Psoas muscle (tissue), 8 donors: ENCODE data around the gene ZNF771. TPM values are rescaled to one million over a fixed set of nuclear protein-coding genes. Genes with fewer than 3 reads are reported as not detected.
A peak's percentile ranks its signal among the peaks of the same experiment; 100 is the strongest.

Experiments
- ATAC-seq, 4 donors: fragments of 200-7000 bp; cut with Tn5 transposase; one replicate each; pipeline ENCODE4 v1.9.1; 2020; ENCODE audit warnings: moderate library complexity in 3 of 4, mild to moderate bottlenecking in 2 of 4
- DNase-seq, 2 donors: peaks; one replicate each; pipeline ENCODE4 v3.0.0-alpha.2; 2020
- H3K27ac ChIP-seq: fragments of 200-600 bp; one replicate; pipeline ENCODE4 v1.8.0; 2022
- H3K27me3 ChIP-seq, 3 donors: fragments of 200-600 bp in 1 of 3; one replicate each; pipeline versions ENCODE4 v1.6.1 to v1.8.0; 2013 to 2022; ENCODE audit warnings: low read length in 2 of 3, mild to moderate bottlenecking in 2 of 3, moderate library complexity in 1 of 3; ENCODE audit not compliant: insufficient read depth in 3 of 3
- H3K36me3 ChIP-seq, 2 donors: fragments of 200-600 bp in 1 of 2; one replicate each; pipeline versions ENCODE4 v1.6.1 to v1.8.0; 2013 to 2022; ENCODE audit warnings: low read depth in 1 of 2, mild to moderate bottlenecking in 1 of 2, moderate library complexity in 1 of 2; ENCODE audit not compliant: insufficient read depth in 1 of 2
- H3K4me1 ChIP-seq: fragments of 200-600 bp; one replicate; pipeline ENCODE4 v1.8.0; 2022
- H3K4me3 ChIP-seq: fragments of 200-600 bp; one replicate; pipeline ENCODE4 v1.8.0; 2022; ENCODE audit warnings: mild to moderate bottlenecking
- H3K9me3 ChIP-seq: fragments of 200-600 bp; one replicate; pipeline ENCODE4 v1.8.0; 2022
- CTCF ChIP-seq: fragments of 200-600 bp; IDR thresholded peaks from one replicate; pipeline ENCODE4 v1.8.0; 2022; ENCODE audit warnings: antibody characterized with exemption
- WGBS, 3 donors: extraction: QIAGEN DNeasy Blood & Tissue Kit; methylation state at CpG; one replicate each; pipeline versions ENCODE4 v1.1.6 to v1.1.7; 2013; 5-methylcytosine and 5-hydroxymethylcytosine counted together
- intact Hi-C, 2 donors: fragments of 100-400 bp; cut with DNase I; formaldehyde crosslinking; loops; one replicate each; pipeline versions ENCODE4 v1.11.0 to v1.14.2; 2022
- polyA plus RNA-seq, 3 donors: library from polyadenylated mRNA; stranded (reverse); fragments of 200-250 nt; gene quantifications; one replicate each; pipeline ENCODE4 v1.2.3, GENCODE V29; 2013
- total RNA-seq, 4 donors: library from RNA; stranded (reverse); fragmentation: NEBNext Ultra II Directional in 2 of 4; extraction: Animal tissue kit (Norgen Biotek cat#: 25700) in 2 of 4; gene quantifications; one replicate each; pipeline versions ENCODE4 v1.2.1 to v1.2.4, GENCODE V29; 2021 to 2023
- donor health status: healthy with polysubstance abuse.
- donor health status: DM: no; HTN: no; CAD: no; lungs with moderate emphysema.
- donor health status: Bipolar disorder and iron deficiency.
- donor health status: healthy.
- donor health status: DM: yes; HTN: yes; CAD: no.
- donor health status: DM: no; HTN: no; CAD: no.
- donor health status: DM: no; HTN: no; CAD: no.
- donor health status: DM: yes; HTN: yes; CAD: no.

ZNF771 gene
- total and polyA plus RNA-seq, 7 donors: 4.8 to 14.6 (median 7.4) TPM

- H3K4me1 ChIP-seq: peaks cover 8% of the 10 kb centered on the region
- H3K27ac ChIP-seq: no peak overlapping the region
- no peak for TF ChIP-seq CTCF
- no peaks in the 10 kb centered on the region for H3K9me3 ChIP-seq
- no peak overlapping the region for H3K4me3 ChIP-seq
- ATAC-seq (no peak), DNase-seq (no peak)
- H3K36me3 ChIP-seq: peaks cover 0 to 11% of the 10 kb centered on the region in 2 donors
- 87 to 91% (median 89%) methylated on average over 5 of the region's 5 CpGs for whole genome bisulfite sequencing, 3 donors
- intact Hi-C loops: no loop called here
- no peaks in the 10 kb centered on the region for H3K27me3 ChIP-seq
Measured at GRCh38 chr16:30438835-30439234, 31.4 kb downstream of the ZNF771 start.

GRCh38 chr16:30439720-30440348, 32.4 kb downstream of the ZNF771 start:
- Histone ChIP-seq H3K4me1 (peaks cover 16% of the 10 kb centered on the region), H3K9me3 (no peaks in the 10 kb centered on the region), H3K27ac (no peak overlapping the region), H3K27me3 (no peaks in the 10 kb centered on the region), H3K4me3 (no peak overlapping the region), H3K36me3 (peaks cover 0 to 17% of the 10 kb centered on the region in 2 donors)
- intact Hi-C loops: loop anchor here in 1 of 2 donors (10.0 kb wide), 1 partner anchor 195 kb away; no protein-coding TSS in a partner anchor
- no peak for ATAC-seq
- no peak for TF ChIP-seq CTCF
- no peak for DNase-seq
- WGBS, 3 donors: 86 to 91% (median 88%) methylated on average over 6 of the region's 6 CpGs

DNA sequence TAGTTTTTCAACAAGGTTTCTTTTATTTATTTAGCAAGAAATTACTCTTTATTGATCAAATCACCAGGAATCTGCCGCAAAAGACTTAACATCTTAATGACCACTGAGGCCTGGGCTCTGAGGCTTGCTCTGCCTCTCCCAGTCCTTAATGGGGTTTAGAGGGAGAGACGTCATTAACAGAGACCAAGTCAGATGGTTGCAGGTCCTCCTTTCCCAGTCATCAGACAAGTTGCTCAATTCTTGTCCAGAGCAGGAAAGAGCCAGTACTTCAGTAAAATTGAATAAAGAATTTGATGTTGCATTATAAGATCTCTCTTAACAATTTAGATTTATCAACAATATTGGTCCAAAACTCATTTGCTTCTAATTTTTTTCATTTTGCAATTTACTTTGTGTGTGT, 36.2 kb downstream of the ZNF771 start:
- Histone ChIP-seq H3K4me3 (peak overlapping the region; percentile 97), H3K27ac (peak overlapping the region; percentile 9), H3K27me3 (no peaks in the 10 kb centered on the region), H3K36me3 (peaks cover 0 to 17% of the 10 kb centered on the region in 2 donors), H3K4me1 (peaks cover 22% of the 10 kb centered on the region), H3K9me3 (no peaks in the 10 kb centered on the region)
- WGBS, 3 donors: 63 to 78% (median 69%) methylated on average over 2 of the region's 2 CpGs
- no peak for TF ChIP-seq CTCF
- ATAC-seq (no peak), DNase-seq (no peak)
- intact Hi-C loops: loop anchor here (1.0 to 10.0 kb wide), 2 partner anchors 13 to 191 kb away; partner anchors contain the start of gene DCTPP1 (in 1 of the 2)

DNA sequence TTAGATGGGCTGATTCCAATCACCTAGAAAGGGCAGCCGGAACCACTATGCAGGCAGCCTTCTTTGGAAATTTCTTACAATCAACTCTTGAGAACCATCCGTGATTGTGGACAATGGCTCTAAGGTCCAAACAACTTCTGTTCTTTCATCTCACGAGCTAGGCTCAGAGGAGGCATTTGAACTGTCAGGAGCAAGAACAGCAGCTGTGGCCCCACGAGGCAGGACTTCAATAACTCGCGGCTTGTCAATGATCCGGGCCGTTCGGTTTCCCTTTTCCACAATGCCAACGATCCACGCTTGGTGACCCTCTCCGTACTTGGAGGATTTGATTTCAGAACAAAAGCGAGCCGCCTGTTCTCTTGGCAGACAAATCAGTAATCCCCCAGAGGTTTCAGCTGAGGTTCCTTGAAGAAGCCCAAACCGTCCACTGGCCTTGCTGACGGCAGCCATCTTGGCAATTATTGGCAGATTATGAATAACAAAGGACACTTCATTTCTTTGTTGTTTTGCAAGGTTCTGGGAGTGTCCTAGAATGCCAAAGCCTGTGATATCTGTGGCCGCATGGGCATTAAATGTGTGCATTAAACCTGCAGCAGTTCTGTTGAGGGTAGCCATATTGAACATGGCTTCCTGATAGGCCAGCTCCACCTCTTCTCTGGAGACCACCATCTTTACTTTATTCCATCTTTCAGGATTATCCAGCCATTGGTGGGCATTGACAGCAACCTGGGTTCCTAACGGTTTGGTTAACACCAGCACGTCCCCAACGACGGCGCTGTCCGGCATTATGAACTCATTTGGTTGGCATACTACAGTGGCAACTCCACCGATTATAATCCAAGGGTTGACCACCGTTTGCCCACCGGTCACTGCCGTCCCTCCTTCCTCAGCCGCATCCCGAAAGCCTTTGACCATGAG, 37.1 kb downstream of the ZNF771 start:
- ATAC-seq: no peak

More for the DNA sequence above, 37.1 kb downstream of the ZNF771 start:
- Histone ChIP-seq H3K27me3 (no peaks in the 10 kb centered on the region), H3K4me3 (peak overlapping the region; percentile 97), H3K9me3 (no peaks in the 10 kb centered on the region), H3K36me3 (peaks cover 0 to 17% of the 10 kb centered on the region in 2 donors), H3K27ac (peak overlapping the region; percentile 100), H3K4me1 (peaks cover 22% of the 10 kb centered on the region)
- WGBS, 3 donors: 86 to 90% (median 87%) methylated on average over 29 of the region's 29 CpGs
- no peak for TF ChIP-seq CTCF
- DNase-seq: no peak
- intact Hi-C loops: loop anchor here (1.0 to 10.0 kb wide), 3 partner anchors 83 to 190 kb away; partner anchors contain the start of gene ZNF768 (in 1 of the 2)
